ENCODE results near the gene PRLR. TPM values are rescaled to one million over a fixed set of nuclear protein-coding genes. Genes with fewer than 3 reads are reported as not detected.

Gene PRLR
- total and polyA plus RNA-seq, 2 of the 8 experiments (the other 6 are each of a cell fraction or from before 2014, with no cell fraction given), result 0.53 to 2.5 TPM

GRCh38 chr5:35263266-35263877 lies 33.1 kb upstream of the PRLR start (continued):
- no peak for TF ChIP-seq CTCF (IDR thresholded peaks at IDR 0.05; ENCODE audit: control extremely low read depth in 1 of 3, insufficient read depth in 1 of 3, low read depth in 1 of 3, low read length in 3 of 3)
